Measurements from ENCODE around the gene SLC43A3. TPM values are rescaled to one million over a fixed set of nuclear protein-coding genes. Genes with fewer than 3 reads are reported as not detected.

The SLC43A3 gene
- total RNA-seq, 2 experiments from 2014 or later: 67.4 to 67.8 TPM

DNA sequence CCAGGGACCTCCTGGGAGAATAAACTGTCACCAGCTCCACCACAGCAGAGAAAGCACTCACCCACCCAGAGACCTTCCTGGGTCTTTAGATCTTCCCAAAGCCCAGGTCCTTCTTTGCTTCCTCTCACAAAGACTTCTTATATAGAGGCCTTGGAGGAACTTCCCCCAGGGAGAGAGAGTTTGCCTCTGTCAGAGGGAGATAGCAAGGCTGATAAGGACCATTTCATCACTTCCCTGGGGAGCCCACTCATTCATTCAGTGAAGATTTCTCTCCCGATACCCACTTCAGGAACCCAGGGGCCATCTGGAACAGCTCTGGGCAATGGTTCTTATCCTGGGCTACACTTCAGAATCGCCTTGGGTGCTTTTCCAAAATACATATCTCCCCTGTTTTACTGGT is 36.4 kb downstream of the SLC43A3 start, which contains the start of gene PRG2:
TSS of gene PRG2 (minus strand) at position 116 of the 400 bp plus-strand sequence. CDS start 706 bp downstream, outside the sequence.
- Mint-ChIP-seq H3K27ac (no peak within 1 kb of the TSS), H3K27me3 (no peaks in the 10 kb centered on the region), H3K9me3 (no peaks in the 10 kb centered on the region), H3K4me3 (no peak within 1 kb of the TSS), H3K4me1 (no peaks in the 10 kb centered on the region), H3K36me3 (no peaks in the 10 kb centered on the region)
- ATAC-seq (ENCODE audit: low read depth) (no peak), DNase-seq (no peak)
- POLR2A ChIA-PET: no interaction called here

GRCh38 chr11:57387289-57388030 is 39.5 kb downstream of the SLC43A3 start:
- Mint-ChIP-seq H3K36me3 (no peaks in the 10 kb centered on the region), H3K27me3 (no peaks in the 10 kb centered on the region), H3K27ac (no peak overlapping the region), H3K9me3 (no peaks in the 10 kb centered on the region), H3K4me3 (no peak overlapping the region), H3K4me1 (no peaks in the 10 kb centered on the region)
- ATAC-seq (ENCODE audit: low read depth) (no peak), DNase-seq (no peak)
- POLR2A ChIA-PET: no interaction called here

DNA sequence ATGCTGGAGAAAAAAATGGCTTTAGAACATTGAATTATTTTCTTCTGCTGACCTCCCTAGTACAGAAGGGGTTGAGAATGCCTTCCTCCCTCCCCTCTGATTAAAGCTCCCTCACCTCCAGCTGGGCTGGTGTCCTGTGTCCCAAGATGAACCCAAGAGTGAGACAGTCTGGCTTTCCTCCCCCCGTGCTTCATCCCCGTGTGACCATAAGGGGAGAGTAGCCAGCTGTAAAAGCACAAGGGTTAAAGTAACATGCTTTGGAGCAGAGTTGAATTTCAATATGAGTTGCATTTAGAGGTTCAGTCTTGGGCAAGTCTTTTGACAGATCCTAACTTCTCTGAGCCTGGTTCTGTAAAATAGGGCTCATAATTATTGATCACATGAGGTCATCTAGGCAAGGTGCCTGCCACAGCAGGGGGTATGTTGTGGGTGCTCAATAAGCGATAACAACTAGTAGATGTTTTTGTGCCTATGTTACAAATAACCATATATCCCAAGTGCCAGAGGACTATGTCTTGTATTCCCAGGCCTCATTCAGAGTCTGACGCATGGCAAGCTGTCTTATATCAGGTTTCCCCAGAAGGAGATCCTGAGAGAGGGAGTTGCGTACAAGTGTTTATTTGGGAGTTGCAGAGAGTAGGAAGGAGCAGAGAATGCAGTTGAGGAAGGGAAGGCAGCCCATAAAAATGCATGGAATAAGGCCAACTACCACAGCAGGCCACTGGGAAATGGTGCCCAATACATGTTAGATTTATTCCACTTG is 40.6 kb downstream of the SLC43A3 start:
- no peak overlapping the region for H3K4me3 Mint-ChIP-seq
- H3K4me1 Mint-ChIP-seq: no peaks in the 10 kb centered on the region
- H3K9me3 Mint-ChIP-seq: no peaks in the 10 kb centered on the region
- ATAC-seq (ENCODE audit: low read depth) (no peak), DNase-seq (no peak)
- H3K27me3 Mint-ChIP-seq: peaks cover 5% of the 10 kb centered on the region
- no peak overlapping the region for H3K27ac Mint-ChIP-seq
- no peaks in the 10 kb centered on the region for H3K36me3 Mint-ChIP-seq
- POLR2A ChIA-PET: no interaction called here

DNA sequence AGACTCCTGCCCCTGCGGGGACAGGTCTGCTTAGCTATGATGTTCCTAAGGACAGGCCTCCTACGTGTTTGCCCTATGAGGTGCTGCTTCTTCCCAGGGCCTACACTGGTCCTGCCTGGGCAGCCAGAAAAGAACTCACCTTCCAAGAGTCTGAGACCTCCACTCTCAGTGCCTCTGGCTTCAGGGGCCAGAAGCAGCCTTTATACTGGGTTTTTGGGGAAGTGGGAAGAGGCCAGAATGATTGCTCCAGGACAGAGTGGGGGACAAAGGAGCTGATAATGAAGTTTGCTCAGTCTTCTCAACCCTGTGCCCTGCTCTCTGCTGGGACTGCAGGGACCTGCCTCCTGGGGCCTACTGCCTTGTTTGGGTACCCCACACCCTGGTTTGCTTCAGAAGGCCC is 45.9 kb downstream of the SLC43A3 start, which contains the start of gene PRG3:
TSS of gene PRG3 (minus strand) at position 176 of the 400 bp plus-strand sequence. CDS start 442 bp downstream, outside the sequence.
- POLR2A ChIA-PET: interaction anchor here (1.4 kb wide), 1 partner anchor 10 kb away, joined by 4 read pairs; no protein-coding TSS in a partner anchor
- H3K27ac Mint-ChIP-seq: no peak within 1 kb of the TSS
- no peaks in the 10 kb centered on the region for H3K36me3 Mint-ChIP-seq
- H3K9me3 Mint-ChIP-seq: no peaks in the 10 kb centered on the region
- DNase-seq (no peak), ATAC-seq (ENCODE audit: low read depth) (no peak)
- H3K4me1 Mint-ChIP-seq: no peaks in the 10 kb centered on the region
- H3K4me3 Mint-ChIP-seq: no peak within 1 kb of the TSS
- H3K27me3 Mint-ChIP-seq: peaks cover 11% of the 10 kb centered on the region

DNA sequence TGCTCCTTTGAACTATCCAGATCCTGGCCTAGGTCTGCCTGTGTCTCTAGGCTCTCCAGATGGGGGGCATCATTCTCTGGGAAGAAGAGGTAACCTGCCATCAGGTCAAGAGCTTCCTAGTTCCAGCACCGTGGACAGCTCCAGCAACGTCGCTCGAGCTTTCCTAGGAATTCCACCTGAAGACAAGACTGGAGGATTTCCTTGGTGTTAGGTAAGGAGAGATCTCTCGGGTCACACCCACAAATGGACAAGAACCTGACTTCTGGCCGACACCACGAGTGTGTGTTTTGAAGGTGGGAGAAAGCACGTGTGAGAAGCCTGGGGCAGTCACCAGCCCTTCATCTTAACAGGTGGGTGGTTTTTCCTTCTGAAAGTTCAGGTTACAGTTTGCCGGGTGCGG is 47.2 kb downstream of the SLC43A3 start:
- Mint-ChIP-seq H3K4me3 (no peak overlapping the region), H3K36me3 (no peaks in the 10 kb centered on the region), H3K9me3 (no peaks in the 10 kb centered on the region), H3K27me3 (peaks cover 11% of the 10 kb centered on the region), H3K4me1 (no peaks in the 10 kb centered on the region), H3K27ac (no peak overlapping the region)
- ATAC-seq (ENCODE audit: low read depth): no peak
- POLR2A ChIA-PET: no interaction called here
- no peak for DNase-seq

DNA sequence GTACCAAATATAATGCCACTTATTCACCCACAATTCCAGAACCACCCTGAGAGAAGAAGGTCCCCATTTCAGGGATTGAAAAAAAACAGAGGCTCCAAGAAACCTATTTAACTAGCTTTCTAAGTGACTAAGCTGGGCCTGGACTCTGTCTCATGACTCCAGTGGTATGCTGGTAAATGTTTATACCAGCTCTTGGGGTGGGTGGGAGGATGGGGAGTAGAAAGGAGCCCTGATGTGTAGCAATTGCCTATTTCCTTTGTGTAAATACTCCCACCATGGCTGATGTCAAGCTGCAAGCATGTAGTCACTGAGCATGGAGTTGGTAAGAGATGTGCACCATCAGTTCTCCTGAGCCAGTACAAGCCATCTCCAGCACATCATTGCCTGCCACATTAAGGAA is 48.7 kb downstream of the SLC43A3 start:
- ATAC-seq (ENCODE audit: low read depth) (no peak), DNase-seq (no peak)
- Mint-ChIP-seq H3K4me3 (no peak overlapping the region), H3K27ac (no peak overlapping the region), H3K4me1 (no peaks in the 10 kb centered on the region), H3K9me3 (no peaks in the 10 kb centered on the region), H3K36me3 (no peaks in the 10 kb centered on the region), H3K27me3 (peaks cover 11% of the 10 kb centered on the region)
- POLR2A ChIA-PET: no interaction called here

DNA sequence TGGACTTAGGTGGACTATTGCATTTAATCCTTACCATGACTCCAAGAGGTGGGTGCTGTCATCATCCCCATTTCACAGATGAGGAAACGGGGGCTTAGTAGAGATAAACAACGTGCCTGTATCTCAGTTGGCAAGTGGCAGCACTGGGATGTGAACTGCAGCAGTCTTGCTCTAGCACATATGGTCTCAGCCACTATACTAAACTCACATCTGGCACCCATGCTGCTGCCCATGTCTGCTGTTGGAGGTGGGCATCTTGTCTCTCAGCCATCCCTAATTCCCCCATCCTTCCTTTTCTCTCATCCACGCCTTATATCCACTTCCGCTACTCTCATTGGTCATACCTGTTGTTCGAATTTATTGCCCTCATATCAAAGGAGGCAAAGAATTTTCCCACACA is 49.8 kb downstream of the SLC43A3 start:
- Mint-ChIP-seq H3K27ac (no peak overlapping the region), H3K27me3 (peaks cover 8% of the 10 kb centered on the region), H3K36me3 (no peaks in the 10 kb centered on the region), H3K4me1 (no peaks in the 10 kb centered on the region), H3K4me3 (no peak overlapping the region), H3K9me3 (no peaks in the 10 kb centered on the region)
- ATAC-seq (ENCODE audit: low read depth) (no peak), DNase-seq (no peak)
- POLR2A ChIA-PET: no interaction called here

DNA sequence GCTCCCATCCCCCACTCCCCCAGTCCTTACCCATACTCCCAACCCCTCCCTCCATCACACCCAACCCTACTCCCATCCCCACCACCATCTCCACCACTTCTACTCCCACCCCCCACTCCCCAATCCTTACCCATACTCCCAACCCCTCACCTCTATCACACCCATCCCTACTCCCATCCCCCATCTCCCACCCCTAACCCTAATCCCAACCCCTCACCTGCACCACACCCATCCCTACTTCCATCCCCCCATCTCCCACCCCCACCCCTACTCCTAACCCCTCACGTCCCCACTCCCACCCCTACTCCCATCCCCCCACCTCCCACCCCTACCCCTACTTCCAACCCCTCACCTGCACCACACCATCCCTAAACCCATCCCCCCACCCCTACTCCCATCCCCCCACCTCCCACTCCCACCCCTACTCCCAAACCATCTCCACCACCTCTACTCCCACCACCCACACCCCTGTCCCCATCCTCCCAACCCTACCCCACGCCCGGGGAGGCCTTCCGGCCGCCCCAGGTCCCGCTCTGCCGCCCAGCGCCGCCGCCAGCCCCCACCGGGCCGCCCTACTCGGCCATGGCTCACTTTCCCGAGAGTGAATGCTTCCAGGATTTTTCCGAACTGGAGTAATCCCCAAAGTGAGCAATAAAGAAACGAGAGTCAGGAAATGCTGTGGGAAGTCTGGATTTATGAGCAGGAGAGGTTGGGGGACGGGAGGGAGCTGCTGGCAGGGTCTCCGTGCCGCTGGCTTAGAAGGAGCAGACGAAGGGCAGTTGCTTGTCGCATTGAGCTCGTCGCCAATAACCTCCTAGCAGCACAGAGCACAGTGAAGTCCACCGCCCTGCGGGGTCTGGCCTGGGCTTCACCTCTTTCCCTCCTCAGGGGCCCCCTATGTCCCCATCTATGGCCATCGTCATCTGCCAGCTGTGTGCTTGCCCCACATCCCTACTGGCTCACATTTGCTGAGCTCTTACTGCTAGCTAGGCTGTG is 50.5 kb downstream of the SLC43A3 start:
- no peak overlapping the region for H3K27ac Mint-ChIP-seq
- peaks cover 6% of the 10 kb centered on the region for H3K27me3 Mint-ChIP-seq
- no peak for ATAC-seq (ENCODE audit: low read depth)
- H3K4me3 Mint-ChIP-seq: no peak overlapping the region
- no peaks in the 10 kb centered on the region for H3K4me1 Mint-ChIP-seq
- no peak for DNase-seq
- no peaks in the 10 kb centered on the region for H3K9me3 Mint-ChIP-seq
- POLR2A ChIA-PET: no interaction called here
- no peaks in the 10 kb centered on the region for H3K36me3 Mint-ChIP-seq

GRCh38 chr11:57375490-57375889 is 51.4 kb downstream of the SLC43A3 start:
- POLR2A ChIA-PET: no interaction called here
- H3K9me3 Mint-ChIP-seq: no peaks in the 10 kb centered on the region
- H3K27me3 Mint-ChIP-seq: peaks cover 6% of the 10 kb centered on the region
- no peak overlapping the region for H3K4me3 Mint-ChIP-seq
- no peaks in the 10 kb centered on the region for H3K36me3 Mint-ChIP-seq
- no peak overlapping the region for H3K27ac Mint-ChIP-seq
- DNase-seq: no peak
- H3K4me1 Mint-ChIP-seq: no peaks in the 10 kb centered on the region
- ATAC-seq (ENCODE audit: low read depth): no peak

DNA sequence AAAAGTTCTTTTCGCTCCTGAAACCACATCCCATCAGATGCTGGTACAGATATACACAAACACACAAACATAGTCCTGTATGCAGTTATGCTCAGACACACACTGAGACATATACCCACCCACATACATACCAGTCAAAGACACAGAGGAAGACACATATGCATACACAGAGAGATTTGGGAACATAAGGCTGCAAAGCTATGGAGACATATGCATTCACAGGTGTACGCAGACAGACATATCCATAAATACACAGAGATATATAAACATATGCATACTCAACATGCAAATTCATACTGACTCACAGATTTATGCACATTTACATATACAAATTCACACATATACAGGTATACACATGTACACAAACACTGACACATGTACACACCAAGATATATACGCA is 52.0 kb downstream of the SLC43A3 start:
- no peak for DNase-seq
- Mint-ChIP-seq H3K36me3 (no peaks in the 10 kb centered on the region), H3K4me3 (no peak overlapping the region), H3K4me1 (no peaks in the 10 kb centered on the region), H3K27ac (no peak overlapping the region), H3K27me3 (peaks cover 4% of the 10 kb centered on the region), H3K9me3 (no peaks in the 10 kb centered on the region)
- no peak for ATAC-seq (ENCODE audit: low read depth)
- POLR2A ChIA-PET: no interaction called here

DNA sequence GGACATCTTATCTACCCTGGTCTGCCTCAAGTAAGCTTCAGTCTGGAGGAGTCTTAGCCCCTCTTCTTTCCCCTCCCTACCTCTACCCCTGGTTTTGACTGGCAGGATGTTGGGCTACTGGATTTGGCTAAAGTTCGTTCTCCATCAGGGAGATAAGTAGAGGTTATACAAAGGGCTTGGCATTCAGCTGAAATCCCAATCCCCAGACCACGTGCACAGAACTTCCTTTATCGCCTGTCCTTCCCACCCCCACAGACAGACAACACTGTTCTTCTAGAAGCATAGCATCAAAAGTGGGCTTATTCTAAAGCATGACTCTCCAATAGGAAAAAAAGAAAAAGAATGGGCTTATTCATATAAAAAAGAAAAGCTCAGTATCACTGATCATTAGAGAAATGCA is 53.8 kb downstream of the SLC43A3 start:
- Mint-ChIP-seq H3K9me3 (no peaks in the 10 kb centered on the region), H3K27ac (no peak overlapping the region), H3K4me3 (no peak overlapping the region), H3K27me3 (peaks cover 6% of the 10 kb centered on the region), H3K4me1 (no peaks in the 10 kb centered on the region), H3K36me3 (no peaks in the 10 kb centered on the region)
- POLR2A ChIA-PET: no interaction called here
- no peak for ATAC-seq (ENCODE audit: low read depth)
- DNase-seq: no peak

DNA sequence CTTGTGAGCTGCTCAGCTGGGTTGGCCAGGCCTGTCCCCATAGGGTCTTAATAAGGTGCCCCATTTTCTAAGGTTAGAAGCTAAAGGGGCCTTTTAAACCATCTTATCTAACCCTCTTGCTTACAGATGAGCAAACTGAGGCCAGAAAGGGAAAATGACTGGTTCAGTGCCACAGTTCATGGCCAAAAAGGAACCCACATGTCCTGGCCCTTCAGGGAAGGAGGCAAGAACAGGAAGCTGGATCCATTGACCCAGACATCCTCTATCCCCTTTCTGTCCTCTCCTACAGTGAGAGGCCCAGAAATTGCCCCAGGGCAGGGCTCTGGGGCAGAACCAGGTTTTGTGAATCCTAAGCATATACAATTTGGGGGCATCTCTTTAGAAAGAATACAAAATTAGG is 56.0 kb downstream of the SLC43A3 start:
- H3K4me1 Mint-ChIP-seq: no peaks in the 10 kb centered on the region
- H3K36me3 Mint-ChIP-seq: no peaks in the 10 kb centered on the region
- no peak for ATAC-seq (ENCODE audit: low read depth)
- H3K27ac Mint-ChIP-seq: no peak overlapping the region
- peaks cover 6% of the 10 kb centered on the region for H3K27me3 Mint-ChIP-seq
- no peak for DNase-seq
- POLR2A ChIA-PET: interaction anchor here (1.0 kb wide), 1 partner anchor 10 kb away, joined by 4 read pairs; the partner anchor contains the start of gene PRG3
- no peak overlapping the region for H3K4me3 Mint-ChIP-seq
- H3K9me3 Mint-ChIP-seq: no peaks in the 10 kb centered on the region

DNA sequence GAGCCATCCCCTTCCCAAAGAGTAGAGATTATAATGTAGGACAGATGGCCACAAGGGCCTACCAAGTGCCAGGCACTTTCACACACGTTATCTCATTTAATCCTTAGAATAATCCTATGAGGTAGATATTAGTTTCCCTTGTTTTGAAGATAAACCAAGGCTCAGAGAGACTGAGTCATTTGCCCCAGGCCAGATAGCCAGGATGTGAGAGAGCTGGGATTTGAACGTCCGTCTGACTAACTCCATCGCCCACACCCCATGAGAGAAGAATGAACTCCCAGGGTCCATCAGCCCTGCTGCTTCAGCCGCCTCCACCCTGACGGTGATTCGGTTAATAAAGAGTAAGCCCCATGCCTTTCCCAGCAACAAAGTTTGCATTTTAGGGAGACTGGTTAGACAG is 56.7 kb downstream of the SLC43A3 start:
- H3K9me3 Mint-ChIP-seq: no peaks in the 10 kb centered on the region
- POLR2A ChIA-PET: interaction anchor here (1.0 kb wide), 1 partner anchor 11 kb away, joined by 4 read pairs; the partner anchor contains the start of gene PRG3
- DNase-seq (no peak), ATAC-seq (ENCODE audit: low read depth) (no peak)
- H3K4me1 Mint-ChIP-seq: no peaks in the 10 kb centered on the region
- H3K4me3 Mint-ChIP-seq: no peak overlapping the region
- no peak overlapping the region for H3K27ac Mint-ChIP-seq
- H3K36me3 Mint-ChIP-seq: no peaks in the 10 kb centered on the region
- H3K27me3 Mint-ChIP-seq: peaks cover 6% of the 10 kb centered on the region

Data from activated naive CD8-positive, alpha-beta T cell treated with anti-CD3 and anti-CD28 coated beads, Interleukin-2, amount 10 ng/mL, durations not matched to agents 7 days and 5 days (primary cell).